ENCODE data around the gene SAMD13.

SAMD13 gene

GRCh38 chr1:84379138-84379916, 77.8 kb downstream of the SAMD13 start:
- H3K27ac ChIP-seq: no peak overlapping the region

GRCh38 chr1:84379917-84380180, 78.3 kb downstream of the SAMD13 start:
- no peaks in the 10 kb centered on the region for H3K36me3 ChIP-seq
- no peak overlapping the region for H3K27ac ChIP-seq
- H3K4me1 ChIP-seq (ENCODE audit: control insufficient read depth in 1 of 2, insufficient read depth in 1 of 2, low read depth in 1 of 2, low read length in 1 of 2): no peaks in the 10 kb centered on the region
- H3K9me3 ChIP-seq: no peaks in the 10 kb centered on the region
- TF ChIP-seq CTCF (IDR thresholded peaks at IDR 0.05): no peak
- no peak overlapping the region for H3K4me3 ChIP-seq (ENCODE audit: low read depth in 1 of 2, low read length in 1 of 2)
- no peaks in the 10 kb centered on the region for H3K27me3 ChIP-seq

More at GRCh38 chr1:84379138-84379916, 77.8 kb downstream of the SAMD13 start:
- no peaks in the 10 kb centered on the region for H3K4me1 ChIP-seq (ENCODE audit: control insufficient read depth in 1 of 2, insufficient read depth in 1 of 2, low read depth in 1 of 2, low read length in 1 of 2)
- H3K27me3 ChIP-seq: no peaks in the 10 kb centered on the region
- H3K4me3 ChIP-seq (ENCODE audit: low read depth in 1 of 2, low read length in 1 of 2): no peak overlapping the region
- TF ChIP-seq CTCF (IDR thresholded peaks at IDR 0.05): no peak
- no peaks in the 10 kb centered on the region for H3K36me3 ChIP-seq
- no peaks in the 10 kb centered on the region for H3K9me3 ChIP-seq

DNA sequence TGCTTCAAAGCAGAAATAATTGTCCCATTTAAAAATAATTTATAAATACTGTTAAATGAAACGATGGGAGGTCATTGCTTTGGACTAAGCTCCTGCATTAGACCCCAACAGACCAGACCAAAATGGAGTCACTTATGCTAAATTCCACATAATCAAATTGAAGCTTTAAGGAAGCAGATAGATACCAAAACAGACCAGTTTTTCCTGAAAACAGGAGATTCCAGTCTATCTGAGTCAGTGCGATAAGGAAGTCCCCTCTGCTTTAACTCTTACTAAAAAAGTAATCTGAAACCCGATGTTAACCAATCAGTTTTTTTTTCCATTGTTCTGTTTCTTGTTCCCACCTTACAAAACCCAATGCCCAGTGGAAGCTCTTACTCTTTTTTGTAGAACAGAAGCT, 80.6 kb downstream of the SAMD13 start:
- Histone ChIP-seq H3K36me3 (no peaks in the 10 kb centered on the region), H3K9me3 (no peaks in the 10 kb centered on the region), H3K27ac (no peak overlapping the region), H3K4me3 (ENCODE audit: low read depth in 1 of 2, low read length in 1 of 2) (no peak overlapping the region), H3K4me1 (ENCODE audit: control insufficient read depth in 1 of 2, insufficient read depth in 1 of 2, low read depth in 1 of 2, low read length in 1 of 2) (no peaks in the 10 kb centered on the region), H3K27me3 (no peaks in the 10 kb centered on the region)
- no peak for TF ChIP-seq CTCF (IDR thresholded peaks at IDR 0.05)

DNA sequence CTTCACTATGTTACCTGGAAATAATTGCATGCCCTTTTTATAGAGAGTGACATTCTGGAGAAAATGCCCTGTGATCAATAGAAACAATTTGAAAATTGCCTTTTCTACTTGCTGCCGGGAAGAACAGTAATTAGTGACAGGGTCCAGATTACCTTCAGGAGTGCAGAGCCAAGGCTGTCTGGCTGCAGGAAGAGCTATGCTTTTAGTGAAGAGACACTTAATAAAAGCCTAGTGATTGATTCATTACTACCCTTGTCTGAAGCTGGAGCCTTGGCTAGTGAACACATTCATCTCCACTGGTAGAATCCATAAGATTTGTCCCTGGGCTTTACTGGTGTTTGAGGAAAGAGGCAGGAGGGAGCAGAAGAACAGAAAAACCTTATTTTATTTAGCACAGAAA, 83.8 kb downstream of the SAMD13 start:
- Histone ChIP-seq H3K4me1 (ENCODE audit: control insufficient read depth in 1 of 2, insufficient read depth in 1 of 2, low read depth in 1 of 2, low read length in 1 of 2) (no peaks in the 10 kb centered on the region), H3K4me3 (ENCODE audit: low read depth in 1 of 2, low read length in 1 of 2) (no peak overlapping the region), H3K36me3 (no peaks in the 10 kb centered on the region), H3K27ac (no peak overlapping the region), H3K27me3 (no peaks in the 10 kb centered on the region), H3K9me3 (no peaks in the 10 kb centered on the region)
- TF ChIP-seq CTCF (IDR thresholded peaks at IDR 0.05): no peak

DNA sequence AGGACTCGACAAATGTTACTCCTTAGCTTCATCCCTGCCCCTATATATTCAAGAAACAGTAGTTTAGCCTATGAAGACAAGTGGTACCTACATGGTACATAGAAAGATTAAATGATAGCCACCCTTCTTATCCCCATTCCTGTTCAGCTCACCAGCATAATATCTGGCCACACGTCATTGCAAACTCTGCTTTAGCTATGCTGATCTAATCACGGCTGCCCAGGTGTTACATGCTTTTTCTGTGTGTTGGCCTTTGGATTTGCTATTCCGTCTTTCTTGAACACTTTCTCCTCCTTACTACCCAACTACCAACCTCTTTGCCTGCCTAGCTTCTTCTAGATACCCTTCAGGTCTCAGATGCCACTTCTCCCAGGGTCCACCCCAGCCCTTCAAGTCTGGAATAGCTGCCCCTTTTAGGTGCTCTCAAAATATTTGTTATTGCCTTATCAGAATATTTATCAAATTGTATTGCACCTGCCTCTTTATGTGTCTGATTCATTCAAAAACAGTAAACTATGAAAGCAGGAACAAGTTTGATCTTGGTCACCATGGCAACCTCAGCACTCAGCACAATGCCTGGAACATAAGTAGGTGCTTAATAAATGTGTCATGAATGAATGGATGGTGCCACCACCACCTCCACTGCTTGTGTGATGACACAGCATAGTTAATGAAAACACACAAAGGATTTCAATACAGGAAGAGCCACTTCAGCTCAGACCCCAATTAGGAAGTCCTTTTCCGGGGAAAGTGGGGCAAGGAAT, 85.4 kb downstream of the SAMD13 start:
- TF ChIP-seq CTCF (IDR thresholded peaks at IDR 0.05): no peak

More for the DNA sequence above, 85.4 kb downstream of the SAMD13 start:
- no peaks in the 10 kb centered on the region for H3K4me1 ChIP-seq (ENCODE audit: control insufficient read depth in 1 of 2, insufficient read depth in 1 of 2, low read depth in 1 of 2, low read length in 1 of 2)
- H3K4me3 ChIP-seq (ENCODE audit: low read depth in 1 of 2, low read length in 1 of 2): no peak overlapping the region
- no peaks in the 10 kb centered on the region for H3K9me3 ChIP-seq
- no peak overlapping the region for H3K27ac ChIP-seq
- no peaks in the 10 kb centered on the region for H3K27me3 ChIP-seq
- no peaks in the 10 kb centered on the region for H3K36me3 ChIP-seq
